T-helper 22 cell (primary cell): ENCODE data around the gene CXCL16.
"Not testable (repeated sequence)": the region's sequence is repeated elsewhere in the genome, so short reads cannot be mapped to it uniquely, and the experiment has no call there.

Experiments
- DNase-seq: peaks from one replicate; pipeline ENCODE4 v3.0.0-alpha.2; 2020; ENCODE audit warnings: low read depth

Gene CXCL16

GRCh38 chr17:4721203-4722135 lies 18.3 kb downstream of the CXCL16 start:
- no peak for DNase-seq

DNA sequence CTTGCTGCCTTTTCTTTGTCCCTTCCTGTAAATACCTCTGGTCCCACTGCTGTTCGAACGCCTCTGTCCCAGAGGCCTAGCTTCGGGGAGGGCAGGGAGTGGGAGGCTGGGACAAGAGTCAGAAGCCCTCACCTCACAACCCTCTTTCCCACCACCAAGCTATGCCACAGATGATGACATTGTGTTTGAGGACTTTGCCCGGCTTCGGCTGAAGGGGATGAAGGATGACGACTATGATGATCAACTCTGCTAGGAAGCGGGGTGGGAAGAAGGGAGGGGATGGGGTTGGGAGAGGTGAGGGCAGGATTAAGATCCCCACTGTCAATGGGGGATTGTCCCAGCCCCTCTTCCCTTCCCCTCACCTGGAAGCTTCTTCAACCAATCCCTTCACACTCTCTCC lies 18.9 kb downstream of the CXCL16 start:
- no peak for DNase-seq

GRCh38 chr17:4719684-4720221 lies 20.0 kb downstream of the CXCL16 start:
- DNase-seq = no peak

DNA sequence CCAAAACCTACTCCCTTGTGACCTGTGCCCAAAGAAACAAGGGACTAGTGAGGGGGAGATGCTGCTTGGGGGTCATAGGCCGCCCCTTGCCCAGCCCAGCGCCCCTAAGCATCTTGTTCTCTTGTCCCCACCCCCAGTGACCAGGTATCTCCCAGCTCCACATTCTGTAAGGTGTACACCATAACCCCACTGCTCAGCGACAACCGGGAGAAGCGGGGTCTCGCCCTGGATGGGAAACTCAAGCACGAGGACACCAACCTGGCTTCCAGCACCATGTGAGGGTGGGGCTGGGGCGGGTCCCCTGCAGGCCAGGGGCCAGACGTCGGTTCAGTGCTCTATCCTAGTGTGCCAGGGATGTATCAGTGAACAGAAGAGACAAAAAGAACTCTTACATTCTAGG lies 20.6 kb downstream of the CXCL16 start:
- DNase-seq = no peak

DNA sequence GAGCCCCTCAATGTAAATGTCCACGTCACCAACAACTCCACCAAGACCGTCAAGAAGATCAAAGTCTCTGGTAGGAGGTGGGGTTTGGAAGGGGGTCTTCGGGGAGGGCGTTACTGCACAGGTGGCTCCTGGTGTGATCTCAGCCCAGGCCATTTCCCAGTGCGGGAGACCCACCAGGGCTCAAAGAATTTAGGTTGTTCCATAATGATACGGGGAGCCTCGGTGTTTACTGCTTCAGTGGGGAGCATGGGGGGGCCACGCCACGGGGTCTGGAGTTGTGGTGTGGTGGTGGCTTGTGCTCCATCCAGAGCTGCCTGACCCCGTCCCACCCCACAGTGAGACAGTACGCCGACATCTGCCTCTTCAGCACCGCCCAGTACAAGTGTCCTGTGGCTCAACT lies 21.5 kb downstream of the CXCL16 start:
- DNase-seq = no peak

GRCh38 chr17:4717791-4718190 lies 21.9 kb downstream of the CXCL16 start:
- DNase-seq = no peak

DNA sequence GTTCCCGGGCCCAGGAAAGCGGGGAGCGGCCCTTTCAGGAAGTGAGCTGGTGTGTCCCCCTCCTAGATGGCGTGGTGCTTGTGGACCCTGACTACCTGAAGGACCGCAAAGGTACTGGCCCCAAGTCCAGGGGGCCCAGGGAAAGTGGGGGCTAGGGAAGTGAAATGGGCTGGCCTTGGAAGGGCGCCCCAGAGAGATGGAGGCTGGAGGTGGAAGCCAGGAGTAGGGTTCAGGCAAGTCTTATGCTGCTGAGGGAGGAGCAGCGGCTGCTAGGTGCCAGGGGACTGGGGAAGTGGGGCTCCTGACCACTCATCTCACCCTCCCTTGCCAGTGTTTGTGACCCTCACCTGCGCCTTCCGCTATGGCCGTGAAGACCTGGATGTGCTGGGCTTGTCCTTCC lies 23.6 kb downstream of the CXCL16 start:
- no peak for DNase-seq

DNA sequence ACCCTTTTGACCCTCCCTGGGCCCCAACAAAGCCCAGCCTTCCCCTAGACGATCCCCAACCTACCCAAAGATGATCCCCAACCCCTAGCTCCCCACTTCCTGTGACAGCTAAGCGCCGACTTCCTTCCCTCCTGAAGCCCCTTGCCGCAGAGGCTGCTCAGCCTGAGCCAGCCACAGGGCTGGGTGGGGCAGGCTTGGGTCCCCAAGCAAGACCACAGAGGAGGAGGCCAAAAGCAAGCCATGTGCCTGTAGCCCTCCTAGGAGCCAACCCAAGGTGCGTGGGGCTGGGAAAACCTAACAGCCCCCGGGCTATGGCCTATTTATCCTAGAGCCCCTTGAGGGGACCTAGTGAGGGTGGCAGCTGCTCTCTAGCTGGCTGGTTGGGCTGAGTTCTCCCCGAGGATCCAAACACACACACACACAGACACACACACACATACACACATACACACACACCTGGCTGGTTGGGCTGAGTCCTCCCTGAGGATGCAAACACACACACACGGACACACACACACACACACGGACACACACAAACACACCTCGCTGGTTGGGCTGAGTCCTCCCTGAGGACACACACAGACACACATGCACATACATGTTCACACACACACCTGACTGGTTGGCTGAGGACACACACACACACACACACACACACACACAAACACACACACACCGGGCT lies 24.5 kb downstream of the CXCL16 start:
- peak; percentile 65 for DNase-seq

- DNase-seq = not testable (repeated sequence)
Observed at GRCh38 chr17:4714340-4715062, 25.2 kb downstream of the CXCL16 start.

DNA sequence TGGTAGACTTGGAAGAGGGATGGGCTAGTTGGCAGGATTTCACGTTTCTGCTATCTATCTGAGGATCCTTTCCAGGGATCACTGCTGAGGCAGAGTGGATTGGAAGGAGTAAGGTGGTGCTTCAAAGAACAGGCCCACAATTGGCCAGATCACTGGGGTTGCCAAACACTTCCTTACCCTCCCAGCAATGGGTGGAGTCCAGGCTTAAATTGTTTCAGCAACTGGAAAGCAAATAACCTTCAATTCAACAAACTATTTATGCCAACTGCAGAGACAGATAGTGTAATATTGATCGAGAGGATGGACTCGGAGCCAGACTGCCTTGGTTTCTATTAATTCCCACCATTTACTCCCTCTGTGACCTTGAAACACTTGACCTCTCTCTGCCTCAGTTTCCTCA lies 27.2 kb downstream of the CXCL16 start:
- DNase-seq = no peak

DNA sequence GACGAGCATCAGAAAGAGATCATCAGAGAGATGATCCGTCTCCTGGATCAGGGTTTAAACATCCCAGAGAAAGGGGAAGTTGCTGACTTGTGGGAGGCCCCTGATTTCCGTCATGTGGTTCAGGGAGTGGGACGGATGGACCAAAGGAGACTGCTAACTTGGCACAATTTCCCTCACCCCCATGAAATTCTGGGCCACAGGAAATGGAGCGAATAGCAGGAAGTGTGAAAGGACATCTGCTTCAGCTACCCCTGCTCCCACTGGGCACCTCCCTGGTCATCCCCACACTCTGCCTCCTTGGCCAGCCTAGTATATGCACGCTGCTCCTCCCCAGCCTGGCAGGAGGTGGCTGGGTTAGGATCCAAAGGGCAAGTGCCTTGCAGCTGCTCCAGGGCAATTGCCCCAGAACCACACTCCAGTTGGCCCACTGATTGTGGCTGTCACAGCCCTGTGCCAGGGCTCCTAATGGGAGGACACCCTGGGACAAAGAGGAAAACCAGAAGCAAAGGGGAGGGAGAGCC lies 28.0 kb downstream of the CXCL16 start:
- DNase-seq = no peak

DNA sequence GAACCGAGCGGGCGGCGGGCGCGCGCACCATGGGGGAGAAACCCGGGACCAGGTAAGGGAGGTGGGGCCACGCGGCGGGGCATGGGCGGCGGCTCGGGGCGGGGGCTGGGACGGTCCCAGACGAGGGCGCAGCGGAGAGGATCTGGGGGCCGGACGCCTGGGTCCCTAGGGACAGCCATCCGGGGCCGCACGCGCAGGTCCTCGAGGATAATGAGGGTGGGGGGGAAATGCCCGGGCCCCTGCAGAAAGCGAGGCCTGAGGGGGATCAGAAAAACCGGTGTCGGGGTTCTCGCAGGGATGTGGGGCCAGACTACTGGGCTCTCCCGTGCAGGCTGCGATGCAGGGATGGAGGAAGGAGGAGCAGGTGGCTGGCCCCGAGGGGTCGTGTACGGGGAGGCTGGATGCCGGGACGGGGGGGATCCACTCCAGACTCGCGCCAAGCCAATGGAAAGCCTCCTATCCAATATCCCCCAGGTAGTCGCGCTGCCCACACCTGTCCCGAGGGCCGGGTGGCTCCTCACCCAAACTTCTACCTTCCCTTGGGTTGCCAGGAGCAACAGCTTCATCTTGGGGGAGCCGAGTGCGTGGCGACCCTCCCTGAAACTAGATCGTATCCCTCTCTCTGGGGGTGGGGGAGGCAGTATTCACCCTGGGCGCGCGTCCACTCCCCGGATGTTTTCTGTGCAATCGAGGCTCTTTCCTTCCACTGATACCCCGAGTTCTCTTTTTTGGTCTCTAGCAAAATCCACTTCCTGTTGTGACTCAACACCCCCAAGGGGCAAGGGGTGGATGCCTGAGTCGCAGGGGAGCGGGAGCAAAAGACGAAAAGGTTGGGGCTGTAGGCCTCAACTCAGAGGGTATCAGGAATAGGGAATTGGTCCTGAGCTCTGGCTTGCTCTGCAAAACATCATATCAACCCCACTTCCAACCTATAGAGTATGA lies 28.8 kb downstream of the CXCL16 start:
- DNase-seq = peak; percentile 40

GRCh38 chr17:4709794-4710692 lies 29.7 kb downstream of the CXCL16 start, which contains the start of gene ARRB2:
TSS of gene ARRB2 (plus strand) at chr17:4710632. CDS start at chr17:4710722, 90 bp downstream.
- peak; percentile 99 for DNase-seq

DNA sequence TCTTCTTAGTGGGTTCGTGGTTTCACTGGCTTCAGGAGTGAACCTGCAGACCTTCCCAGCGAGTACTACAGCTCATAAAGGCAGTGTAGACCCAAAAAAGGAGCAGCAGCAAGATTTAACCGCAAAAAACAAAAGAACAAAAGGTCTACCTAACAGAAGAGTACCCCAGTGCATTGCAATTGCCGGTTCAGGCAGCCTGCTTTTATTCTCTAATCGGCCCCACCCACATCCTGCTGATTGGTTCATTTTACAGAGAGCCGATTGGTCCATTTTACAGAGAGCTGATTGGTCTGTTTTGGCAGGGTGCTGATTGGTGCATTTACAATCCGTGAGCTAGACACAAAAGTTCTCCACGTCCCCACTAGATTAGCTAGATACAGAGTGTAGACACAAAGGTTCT lies 31.3 kb downstream of the CXCL16 start:
- peak; percentile 37 for DNase-seq

DNA sequence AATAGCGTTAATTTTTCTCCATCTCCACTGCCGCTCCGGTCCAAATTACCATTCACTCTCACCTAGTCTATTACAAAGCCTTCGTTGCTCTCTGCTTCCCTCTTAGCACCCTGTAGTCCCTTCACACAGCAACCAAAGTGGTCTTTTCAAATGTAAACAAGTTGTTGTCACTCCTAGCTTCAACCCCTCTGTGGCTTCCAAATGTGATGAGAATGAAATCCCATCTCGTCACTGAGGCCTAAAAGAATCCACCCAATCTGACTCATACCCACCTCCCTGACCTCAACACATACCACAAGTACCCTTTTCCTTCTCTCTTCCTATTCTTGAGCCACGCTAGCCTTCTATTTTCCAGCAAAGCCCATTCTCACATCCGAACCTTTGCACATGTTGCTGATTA lies 33.6 kb downstream of the CXCL16 start:
- no peak for DNase-seq

DNA sequence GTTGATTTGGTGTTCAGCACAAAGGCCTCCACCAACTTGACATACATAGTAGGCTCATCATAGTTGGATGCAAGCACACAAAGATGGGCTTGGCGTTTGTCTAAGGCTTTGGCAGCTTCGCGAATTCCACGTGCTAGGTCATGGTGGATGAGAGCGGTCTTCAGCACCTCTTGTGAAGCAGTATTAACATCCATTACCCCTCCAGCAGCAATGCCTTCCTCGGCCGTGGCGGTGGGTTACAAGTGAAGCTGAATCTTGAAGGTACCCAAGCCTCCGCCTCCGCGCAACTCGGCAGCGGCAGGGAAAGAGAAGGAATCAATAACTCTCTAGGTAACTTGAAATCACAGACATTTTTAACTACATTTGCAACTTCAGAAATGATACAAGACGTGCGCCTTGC lies 34.7 kb downstream of the CXCL16 start:
- no peak for DNase-seq

DNA sequence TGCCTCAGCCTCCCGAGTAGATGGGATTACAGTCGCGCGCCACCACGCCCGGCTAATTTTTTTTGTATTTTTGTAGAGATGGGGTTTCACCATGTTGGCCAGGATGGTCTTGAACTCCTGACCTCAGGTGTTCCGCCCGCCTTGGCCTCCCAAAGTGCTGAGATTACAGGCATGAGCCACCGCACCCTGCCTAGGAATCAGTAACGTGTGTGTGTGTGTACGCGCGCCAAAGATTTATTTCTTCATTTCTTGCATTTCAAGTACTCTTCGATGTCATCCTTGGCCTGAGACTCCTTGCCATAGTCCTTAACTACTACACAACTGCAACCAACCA lies 35.2 kb downstream of the CXCL16 start:
- not testable (repeated sequence) for DNase-seq

DNA sequence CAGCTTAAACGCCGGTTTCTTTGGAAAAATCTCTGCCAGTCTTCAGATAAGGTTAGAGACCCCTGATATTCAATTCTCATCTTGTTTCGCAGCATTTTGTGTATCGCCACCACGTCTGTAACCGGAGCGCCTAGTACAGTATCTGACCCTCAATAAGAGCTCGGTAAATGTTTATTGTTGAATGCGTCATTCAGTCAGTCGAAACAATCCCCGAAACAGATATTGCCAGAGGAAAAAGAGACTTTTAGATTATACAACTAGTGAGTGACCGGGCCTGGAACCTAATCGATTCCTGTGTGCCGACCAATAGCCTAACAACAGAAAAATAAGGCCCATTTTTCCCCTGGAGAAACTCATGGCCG lies 36.4 kb downstream of the CXCL16 start:
- no peak for DNase-seq

DNA sequence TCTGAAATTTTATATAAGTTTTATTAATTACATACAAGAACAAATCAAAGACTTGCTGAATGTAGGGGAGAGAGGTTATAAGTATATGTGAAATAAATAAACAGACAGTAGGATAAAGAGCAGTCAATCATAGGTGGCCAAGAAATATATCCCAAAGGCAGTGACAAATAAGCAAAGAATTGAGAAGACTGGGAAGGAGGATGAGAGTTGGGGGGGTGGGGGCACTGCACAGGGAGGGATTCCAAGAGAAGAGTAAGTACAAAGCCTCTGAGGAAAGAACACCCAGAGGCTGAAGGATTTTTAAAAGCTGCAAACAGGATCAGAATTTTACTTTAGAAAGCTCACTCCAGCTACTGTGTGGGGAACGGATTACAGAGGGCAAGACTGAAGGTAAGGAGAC lies 38.6 kb downstream of the CXCL16 start:
- DNase-seq = no peak

DNA sequence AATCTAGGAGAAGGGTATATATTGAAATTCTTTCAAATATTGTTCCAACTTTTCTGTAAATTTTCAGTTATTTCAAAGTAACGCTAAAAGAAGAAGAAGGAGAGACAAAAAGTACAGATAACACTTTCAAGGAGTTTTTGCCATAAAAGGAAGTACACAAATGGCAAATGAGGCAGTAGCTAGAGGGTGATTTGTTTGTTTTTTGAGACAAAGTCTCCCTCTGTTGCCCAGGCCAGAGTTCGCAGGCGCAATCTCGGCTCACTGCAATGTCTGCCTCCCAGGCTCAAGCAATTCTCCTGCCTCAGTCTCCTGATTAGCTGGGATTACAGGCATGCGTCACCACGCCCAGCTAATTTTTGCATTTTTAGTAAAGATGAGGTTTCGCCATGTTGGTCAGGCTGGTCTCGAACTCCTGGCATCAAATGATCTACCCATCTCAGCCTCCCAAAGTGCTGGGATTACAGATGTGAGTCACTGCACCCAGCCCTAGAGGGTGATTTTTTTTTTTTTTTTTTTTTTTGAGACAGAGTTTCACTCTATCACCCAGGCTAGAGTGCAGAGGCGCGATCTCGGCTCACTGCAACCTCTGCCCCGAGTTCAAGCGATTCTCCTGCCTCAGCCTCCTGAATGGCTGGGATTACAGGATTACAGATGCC lies 40.2 kb downstream of the CXCL16 start:
- not testable (repeated sequence) for DNase-seq
